Endothelial cell of umbilical vein (primary cell): Measurements from ENCODE around the gene TMEM132A.
"Not testable (repeated sequence)": the region's sequence is repeated elsewhere in the genome, so short reads cannot be mapped to it uniquely, and the experiment has no call there.

Source experiments
- EZH2 ChIP-seq: IDR thresholded peaks from 2 replicates; pipeline ENCODE4 v1.6.1; 2012; ENCODE audit warnings: borderline replicate concordance, low read depth, mild to moderate bottlenecking, moderate library complexity, low read length, inconsistent platforms; ENCODE audit not compliant: severe bottlenecking
- FOS ChIP-seq: IDR thresholded peaks from 2 replicates; pipeline ENCODE4 v1.6.1; 2011; ENCODE audit warnings: mild to moderate bottlenecking, low read length, moderate library complexity, borderline replicate concordance; ENCODE audit not compliant: insufficient read depth
- GATA2 ChIP-seq: IDR thresholded peaks from 2 replicates; pipeline ENCODE4 v1.7.0; 2011; ENCODE audit warnings: low read depth, mild to moderate bottlenecking, moderate library complexity, mixed read lengths, low read length; ENCODE audit not compliant: insufficient read length, insufficient read depth
- POLR2A ChIP-seq: IDR thresholded peaks from 2 replicates; pipeline ENCODE4 v1.6.1; 2012; ENCODE audit warnings: low read depth, mild to moderate bottlenecking, control low read depth, low read length
- POLR2AphosphoS5 ChIP-seq: IDR thresholded peaks from 2 replicates; pipeline ENCODE4 v1.6.1; 2012; ENCODE audit warnings: low read depth, mild to moderate bottlenecking, control low read depth, low read length, moderate library complexity; ENCODE audit not compliant: insufficient read depth
- TF ChIP-seq, protein P1 (sequence below), 2 donors: IDR thresholded peaks; 1 replicate in 1 of 2; 2 replicates in 1 of 2; pipeline ENCODE4 v1.5.1; 2011; ENCODE audit warnings: low read length in 2 of 2, mild to moderate bottlenecking in 2 of 2, moderate library complexity in 2 of 2, control low read depth in 1 of 2, inconsistent platforms in 1 of 2, low read depth in 1 of 2; ENCODE audit not compliant: insufficient read depth in 1 of 2; ENCODE audit errors: extremely low read depth in 1 of 2

DNA sequence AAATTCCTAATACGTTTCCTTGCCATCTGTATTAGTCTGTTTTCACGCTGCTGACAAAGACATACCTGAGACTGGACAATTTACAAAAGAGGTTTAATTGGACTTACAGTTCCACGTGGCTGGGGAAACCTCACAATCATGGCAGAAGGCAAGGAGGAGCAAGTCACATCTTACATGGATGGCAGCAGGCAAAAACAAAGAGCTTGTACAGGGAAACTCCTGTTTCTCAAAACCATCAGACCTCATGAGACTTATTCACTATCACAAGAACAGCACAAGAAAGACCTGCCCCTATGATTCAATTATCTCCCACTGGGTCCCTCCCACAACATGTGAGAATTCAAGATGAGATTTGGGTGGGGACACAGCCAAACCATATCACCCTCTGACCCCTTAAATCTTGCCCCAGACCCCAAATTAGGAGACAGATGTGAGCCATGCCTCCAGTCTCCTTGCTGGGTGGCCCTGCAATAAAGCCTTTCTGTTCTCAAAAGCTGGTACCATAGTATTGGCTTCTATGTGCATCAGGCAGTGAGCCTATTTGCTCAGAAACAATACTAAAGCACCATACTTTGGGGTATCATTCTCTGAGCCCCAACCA lies 14.5 kb upstream of the TMEM132A start:
- TF ChIP-seq, protein P1, sequence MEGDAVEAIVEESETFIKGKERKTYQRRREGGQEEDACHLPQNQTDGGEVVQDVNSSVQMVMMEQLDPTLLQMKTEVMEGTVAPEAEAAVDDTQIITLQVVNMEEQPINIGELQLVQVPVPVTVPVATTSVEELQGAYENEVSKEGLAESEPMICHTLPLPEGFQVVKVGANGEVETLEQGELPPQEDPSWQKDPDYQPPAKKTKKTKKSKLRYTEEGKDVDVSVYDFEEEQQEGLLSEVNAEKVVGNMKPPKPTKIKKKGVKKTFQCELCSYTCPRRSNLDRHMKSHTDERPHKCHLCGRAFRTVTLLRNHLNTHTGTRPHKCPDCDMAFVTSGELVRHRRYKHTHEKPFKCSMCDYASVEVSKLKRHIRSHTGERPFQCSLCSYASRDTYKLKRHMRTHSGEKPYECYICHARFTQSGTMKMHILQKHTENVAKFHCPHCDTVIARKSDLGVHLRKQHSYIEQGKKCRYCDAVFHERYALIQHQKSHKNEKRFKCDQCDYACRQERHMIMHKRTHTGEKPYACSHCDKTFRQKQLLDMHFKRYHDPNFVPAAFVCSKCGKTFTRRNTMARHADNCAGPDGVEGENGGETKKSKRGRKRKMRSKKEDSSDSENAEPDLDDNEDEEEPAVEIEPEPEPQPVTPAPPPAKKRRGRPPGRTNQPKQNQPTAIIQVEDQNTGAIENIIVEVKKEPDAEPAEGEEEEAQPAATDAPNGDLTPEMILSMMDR (IDR thresholded peaks at IDR 0.05; ENCODE audit: extremely low read depth in 1 of 2, insufficient read depth in 1 of 2, low read depth in 1 of 2, low read length in 2 of 2), result not testable (repeated sequence)
- TF ChIP-seq EZH2, POLR2A, POLR2AphosphoS5, FOS, GATA2: not testable (repeated sequence)
